PC-3 (cell line): ENCODE measurements around the gene ZNF76. TPM values are rescaled to one million over a fixed set of nuclear protein-coding genes. Genes with fewer than 3 reads are reported as not detected.
A peak's percentile ranks its signal among the peaks of the same experiment; 100 is the strongest.
"Not testable (repeated sequence)": the region's sequence is repeated elsewhere in the genome, so short reads cannot be mapped to it uniquely, and the experiment has no call there.

Source experiments
- ATAC-seq: fragments of 200-7000 bp; cut with Tn5 transposase; 2 replicates; pipeline ENCODE4 v1.9.1; 2020; ENCODE audit warnings: mild to moderate bottlenecking, moderate library complexity
- BruUV-seq: library from RNA; stranded (reverse); fragments of 400-500 nt; replicated peaks from 2 replicates; lab custom pipeline; 2021; lab: Mats Ljungman, UMichigan
- CTCF ChIA-PET: fragments of 300-600 bp; sonication (Branson Sonifier 250); formaldehyde crosslinking; loops from one replicate; lab custom pipeline; 2022; ENCODE audit warnings: antibody characterized with exemption; lab: Charles Lee
- POLR2A ChIA-PET: fragments of 300-600 bp; sonication (Branson Sonifier 250); formaldehyde crosslinking; loops from one replicate; lab custom pipeline; 2022; ENCODE audit warnings: antibody characterized with exemption; ENCODE audit not compliant: unreplicated experiment; lab: Charles Lee
- DNase-seq: peaks from one replicate; pipeline ENCODE4 v3.0.0-alpha.2; 2015
- H2AFZ ChIP-seq: fragments of 300-600 bp; sonication (generic); 2 replicates; pipeline ENCODE4 v1.6.0; 2016; ENCODE audit warnings: antibody characterized with exemption, low read length
- H3F3A ChIP-seq: fragments of 300-600 bp; sonication (generic); one replicate; pipeline ENCODE4 v1.6.0; 2017; ENCODE audit warnings: antibody characterized with exemption, low read length, control low read depth, mild to moderate bottlenecking; ENCODE audit not compliant: unreplicated experiment
- H3K27ac ChIP-seq: fragments of 300-600 bp; sonication (generic); 2 replicates; pipeline ENCODE4 v1.5.1; 2016; ENCODE audit warnings: mild to moderate bottlenecking, low read length
- H3K27me3 ChIP-seq: fragments of 300-600 bp; sonication (generic); 2 replicates; pipeline ENCODE4 v1.6.1; 2016; ENCODE audit warnings: low read length, mixed read lengths
- H3K36me3 ChIP-seq: fragments of 300-600 bp; sonication (generic); 2 replicates; pipeline ENCODE4 v1.6.1; 2016; ENCODE audit warnings: low read depth, mixed run types, low read length, mixed read lengths
- H3K4me1 ChIP-seq: fragments of 300-600 bp; sonication (generic); 2 replicates; pipeline ENCODE4 v1.5.1; 2016; ENCODE audit warnings: low read length; ENCODE audit not compliant: insufficient read depth
- H3K4me2 ChIP-seq: fragments of 300-600 bp; sonication (generic); 2 replicates; pipeline ENCODE4 v1.6.0; 2016; ENCODE audit warnings: low read length
- H3K4me3 ChIP-seq: fragments of 300-600 bp; sonication (generic); 2 replicates; pipeline ENCODE4 v1.5.1; 2016; ENCODE audit warnings: mild to moderate bottlenecking, low read length, mixed read lengths
- H3K79me2 ChIP-seq: fragments of 300-600 bp; sonication (generic); 2 replicates; pipeline ENCODE4 v1.6.1; 2017; ENCODE audit warnings: low read length, mixed read lengths
- H3K9ac ChIP-seq: fragments of 300-600 bp; sonication (generic); 2 replicates; pipeline ENCODE4 v1.6.0; 2016; ENCODE audit warnings: mild to moderate bottlenecking, low read length
- H3K9me2 ChIP-seq: fragments of 300-600 bp; sonication (generic); replicated peaks from 2 replicates; pipeline ENCODE4 v1.6.1; 2016; ENCODE audit warnings: mixed run types, low read length, mixed read lengths
- H3K9me3 ChIP-seq: fragments of 300-600 bp; sonication (generic); 2 replicates; pipeline ENCODE4 v1.6.1; 2016; ENCODE audit warnings: low read length, mixed read lengths
- H4K20me1 ChIP-seq: fragments of 300-600 bp; sonication (generic); 2 replicates; pipeline ENCODE4 v1.6.1; 2016; ENCODE audit warnings: low read length, mixed read lengths
- EZH2 ChIP-seq: fragments of 300-600 bp; sonication (generic); IDR thresholded peaks from one replicate; pipeline ENCODE4 v1.6.1; 2017; ENCODE audit warnings: antibody characterized with exemption, mild to moderate bottlenecking, low read length; ENCODE audit not compliant: unreplicated experiment
- EZH2phosphoT487 ChIP-seq: fragments of 300-600 bp; sonication (generic); IDR thresholded peaks from 2 replicates; pipeline ENCODE4 v1.6.1; 2018; ENCODE audit warnings: mild to moderate bottlenecking, antibody characterized with exemption, low read length, borderline replicate concordance
- intact Hi-C: fragments of 100-400 bp; cut with micrococcal nuclease; formaldehyde crosslinking; loops from 2 replicates; pipeline ENCODE4 v1.9.0; 2023
- total RNA-seq: library from RNA; depleted of rRNA; stranded (reverse); fragments of >200 nt; gene quantifications from 2 replicates; pipeline ENCODE4 v1.2.3, GENCODE V29; 2014
- TF ChIP-seq, protein P1 (sequence below): fragments of 300-600 bp; sonication (generic); conservative IDR thresholded peaks from 2 replicates; pipeline ENCODE4 v1.5.1; 2017; ENCODE audit warnings: antibody characterized with exemption, low read depth, mild to moderate bottlenecking, low read length

ZNF76 gene
- total RNA-seq, 1 experiment from 2014 or later: 20.8 TPM

GRCh38 chr6:35330541-35331119 is 71.1 kb downstream of the ZNF76 start:
- H3K27ac ChIP-seq: no peak overlapping the region
- H4K20me1 ChIP-seq: no peaks in the 10 kb centered on the region
- no TSS peak for BruUV-seq
- intact Hi-C loops: no loop called here
- ChIA-PET POLR2A (no interaction called here), CTCF (no interaction called here)
- H2AFZ ChIP-seq: no peak overlapping the region
- H3K9me2 ChIP-seq: no peaks in the 10 kb centered on the region
- DNase-seq: no peak
- no peak for ATAC-seq
- no peak overlapping the region for H3K4me3 ChIP-seq
- TF ChIP-seq EZH2 (no peak), EZH2phosphoT487 (no peak)
- TF ChIP-seq, protein P1, sequence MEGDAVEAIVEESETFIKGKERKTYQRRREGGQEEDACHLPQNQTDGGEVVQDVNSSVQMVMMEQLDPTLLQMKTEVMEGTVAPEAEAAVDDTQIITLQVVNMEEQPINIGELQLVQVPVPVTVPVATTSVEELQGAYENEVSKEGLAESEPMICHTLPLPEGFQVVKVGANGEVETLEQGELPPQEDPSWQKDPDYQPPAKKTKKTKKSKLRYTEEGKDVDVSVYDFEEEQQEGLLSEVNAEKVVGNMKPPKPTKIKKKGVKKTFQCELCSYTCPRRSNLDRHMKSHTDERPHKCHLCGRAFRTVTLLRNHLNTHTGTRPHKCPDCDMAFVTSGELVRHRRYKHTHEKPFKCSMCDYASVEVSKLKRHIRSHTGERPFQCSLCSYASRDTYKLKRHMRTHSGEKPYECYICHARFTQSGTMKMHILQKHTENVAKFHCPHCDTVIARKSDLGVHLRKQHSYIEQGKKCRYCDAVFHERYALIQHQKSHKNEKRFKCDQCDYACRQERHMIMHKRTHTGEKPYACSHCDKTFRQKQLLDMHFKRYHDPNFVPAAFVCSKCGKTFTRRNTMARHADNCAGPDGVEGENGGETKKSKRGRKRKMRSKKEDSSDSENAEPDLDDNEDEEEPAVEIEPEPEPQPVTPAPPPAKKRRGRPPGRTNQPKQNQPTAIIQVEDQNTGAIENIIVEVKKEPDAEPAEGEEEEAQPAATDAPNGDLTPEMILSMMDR: no peak
- H3K9me3 ChIP-seq: no peaks in the 10 kb centered on the region
- H3K27me3 ChIP-seq: no peaks in the 10 kb centered on the region
- no peak overlapping the region for H3K9ac ChIP-seq
- H3K36me3 ChIP-seq: no peaks in the 10 kb centered on the region
- 0 out of 2 replicates have a peak, but pooled peaks cover 4% of the 10 kb centered on the region for H3K4me1 ChIP-seq
- H3K4me2 ChIP-seq: no peak overlapping the region
- no peaks in the 10 kb centered on the region for H3K79me2 ChIP-seq
- H3F3A ChIP-seq: no peaks in the 10 kb centered on the region

- H3K4me2 ChIP-seq: 0 out of 2 replicates have a peak overlapping the region, but pooled peaks have one; percentile 1
- H3K9ac ChIP-seq, H3K9me2 ChIP-seq, H3K36me3 ChIP-seq, H2AFZ ChIP-seq, H3K4me3 ChIP-seq, H3K27me3 ChIP-seq, intact Hi-C loops, H3F3A ChIP-seq, H4K20me1 ChIP-seq, H3K27ac ChIP-seq, POLR2A ChIA-PET, H3K9me3 ChIP-seq, H3K4me1 ChIP-seq, BruUV-seq, H3K79me2 ChIP-seq: not testable (repeated sequence)
- CTCF ChIA-PET: interaction anchor here (0.6 to 1.7 kb wide), 5 partner anchors 9 to 117 kb away, joined by 4 to 9 read pairs (median 5); no protein-coding TSS in a partner anchor
- TF ChIP-seq, protein P1: peak; percentile 29; the same call in 1 of the 2 replicates
- peak; percentile 89 for ATAC-seq
- DNase-seq: peak; percentile 80
These were observed 72.7 kb downstream of the ZNF76 start for GRCh38 chr6:35332074-35332887.
